ENCODE results near the gene HEMK1.

DNA sequence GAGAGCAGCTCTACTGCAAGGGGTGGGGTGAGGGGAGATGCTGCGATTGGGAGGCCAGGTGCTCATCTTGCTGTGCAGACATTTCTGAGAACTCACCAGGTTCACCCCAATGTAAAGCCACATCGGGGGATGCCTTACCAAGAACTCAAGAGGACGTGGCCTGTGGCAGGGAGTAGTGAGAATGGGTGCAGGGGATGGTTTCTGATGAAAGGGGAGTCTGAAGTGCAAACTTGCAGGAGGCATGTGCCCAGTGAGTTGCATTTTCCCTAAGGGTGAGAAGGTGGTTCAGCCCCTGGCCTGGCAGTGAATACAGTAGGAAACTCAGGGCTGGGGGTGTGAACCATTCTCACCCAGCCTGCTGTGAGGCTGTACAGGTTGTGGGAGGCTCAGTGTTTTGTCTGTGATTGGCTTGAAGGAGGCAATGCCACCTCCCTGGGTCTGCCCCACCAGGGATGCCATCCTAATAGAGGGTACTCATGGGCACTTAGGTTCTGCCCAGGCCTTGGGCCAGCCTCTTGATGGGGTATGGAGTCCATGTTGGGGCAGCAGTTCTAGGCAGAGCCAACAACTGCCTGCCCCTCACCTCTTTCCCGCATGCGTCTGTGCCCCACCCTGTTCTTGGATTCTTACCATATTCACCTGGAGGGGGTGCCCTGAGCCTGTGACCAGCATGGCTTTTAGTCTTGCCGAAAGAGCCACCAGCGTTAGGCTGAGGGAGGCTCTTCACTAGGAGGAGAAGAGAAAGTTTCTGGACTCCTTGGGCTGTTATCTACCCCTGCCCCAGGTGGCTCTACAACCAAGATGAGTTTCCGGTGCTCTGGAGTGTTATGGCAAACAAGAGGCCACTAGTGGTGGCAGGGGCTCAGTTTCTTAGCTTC, 4.5 kb downstream of the HEMK1 start:
- TF ChIP-seq, protein P1, sequence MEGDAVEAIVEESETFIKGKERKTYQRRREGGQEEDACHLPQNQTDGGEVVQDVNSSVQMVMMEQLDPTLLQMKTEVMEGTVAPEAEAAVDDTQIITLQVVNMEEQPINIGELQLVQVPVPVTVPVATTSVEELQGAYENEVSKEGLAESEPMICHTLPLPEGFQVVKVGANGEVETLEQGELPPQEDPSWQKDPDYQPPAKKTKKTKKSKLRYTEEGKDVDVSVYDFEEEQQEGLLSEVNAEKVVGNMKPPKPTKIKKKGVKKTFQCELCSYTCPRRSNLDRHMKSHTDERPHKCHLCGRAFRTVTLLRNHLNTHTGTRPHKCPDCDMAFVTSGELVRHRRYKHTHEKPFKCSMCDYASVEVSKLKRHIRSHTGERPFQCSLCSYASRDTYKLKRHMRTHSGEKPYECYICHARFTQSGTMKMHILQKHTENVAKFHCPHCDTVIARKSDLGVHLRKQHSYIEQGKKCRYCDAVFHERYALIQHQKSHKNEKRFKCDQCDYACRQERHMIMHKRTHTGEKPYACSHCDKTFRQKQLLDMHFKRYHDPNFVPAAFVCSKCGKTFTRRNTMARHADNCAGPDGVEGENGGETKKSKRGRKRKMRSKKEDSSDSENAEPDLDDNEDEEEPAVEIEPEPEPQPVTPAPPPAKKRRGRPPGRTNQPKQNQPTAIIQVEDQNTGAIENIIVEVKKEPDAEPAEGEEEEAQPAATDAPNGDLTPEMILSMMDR (IDR thresholded peaks at IDR 0.05), result no peak
- TF ChIP-seq POLR2AphosphoS5 (IDR thresholded peaks at IDR 0.05) (no peak), POLR2A (IDR thresholded peaks at IDR 0.05) (no peak)

Measured in breast epithelium (tissue), 3 donors.